Panc1 (cell line): Measurements from ENCODE around the gene TBX2.

ENCODE experiments used
- CTCF ChIP-seq: fragments of 450-650 bp; IDR thresholded peaks from 2 replicates; pipeline ENCODE4 v1.5.1; 2017; ENCODE audit warnings: mild to moderate bottlenecking
- POLR2AphosphoS5 ChIP-seq: IDR thresholded peaks from 2 replicates; pipeline ENCODE4 v1.6.1; 2012; ENCODE audit warnings: mild to moderate bottlenecking, low read depth, low read length, moderate library complexity
- SIN3A ChIP-seq: IDR thresholded peaks from 2 replicates; pipeline ENCODE4 v1.6.1; 2012; ENCODE audit warnings: low read depth, mild to moderate bottlenecking, low read length, moderate library complexity, borderline replicate concordance; ENCODE audit not compliant: insufficient read depth
- TCF7L2 ChIP-seq: IDR thresholded peaks from 2 replicates; pipeline ENCODE4 v1.6.1; 2011; ENCODE audit warnings: mild to moderate bottlenecking, low read depth, low read length, inconsistent platforms
- TF ChIP-seq, protein P1 (sequence below), 2 experiments: IDR thresholded peaks; 2 replicates each; pipeline ENCODE4 v1.6.1; 2011 to 2012; ENCODE audit warnings: low read depth in 2 of 2, control low read depth in 1 of 2, low read length in 1 of 2, mild to moderate bottlenecking in 1 of 2, moderate library complexity in 1 of 2; ENCODE audit not compliant: insufficient read depth in 1 of 2

- peak; percentile 83 for TF ChIP-seq CTCF
- TF ChIP-seq POLR2AphosphoS5, result no peak; the same call in 1 of the 2 replicates
- TF ChIP-seq, protein P1, sequence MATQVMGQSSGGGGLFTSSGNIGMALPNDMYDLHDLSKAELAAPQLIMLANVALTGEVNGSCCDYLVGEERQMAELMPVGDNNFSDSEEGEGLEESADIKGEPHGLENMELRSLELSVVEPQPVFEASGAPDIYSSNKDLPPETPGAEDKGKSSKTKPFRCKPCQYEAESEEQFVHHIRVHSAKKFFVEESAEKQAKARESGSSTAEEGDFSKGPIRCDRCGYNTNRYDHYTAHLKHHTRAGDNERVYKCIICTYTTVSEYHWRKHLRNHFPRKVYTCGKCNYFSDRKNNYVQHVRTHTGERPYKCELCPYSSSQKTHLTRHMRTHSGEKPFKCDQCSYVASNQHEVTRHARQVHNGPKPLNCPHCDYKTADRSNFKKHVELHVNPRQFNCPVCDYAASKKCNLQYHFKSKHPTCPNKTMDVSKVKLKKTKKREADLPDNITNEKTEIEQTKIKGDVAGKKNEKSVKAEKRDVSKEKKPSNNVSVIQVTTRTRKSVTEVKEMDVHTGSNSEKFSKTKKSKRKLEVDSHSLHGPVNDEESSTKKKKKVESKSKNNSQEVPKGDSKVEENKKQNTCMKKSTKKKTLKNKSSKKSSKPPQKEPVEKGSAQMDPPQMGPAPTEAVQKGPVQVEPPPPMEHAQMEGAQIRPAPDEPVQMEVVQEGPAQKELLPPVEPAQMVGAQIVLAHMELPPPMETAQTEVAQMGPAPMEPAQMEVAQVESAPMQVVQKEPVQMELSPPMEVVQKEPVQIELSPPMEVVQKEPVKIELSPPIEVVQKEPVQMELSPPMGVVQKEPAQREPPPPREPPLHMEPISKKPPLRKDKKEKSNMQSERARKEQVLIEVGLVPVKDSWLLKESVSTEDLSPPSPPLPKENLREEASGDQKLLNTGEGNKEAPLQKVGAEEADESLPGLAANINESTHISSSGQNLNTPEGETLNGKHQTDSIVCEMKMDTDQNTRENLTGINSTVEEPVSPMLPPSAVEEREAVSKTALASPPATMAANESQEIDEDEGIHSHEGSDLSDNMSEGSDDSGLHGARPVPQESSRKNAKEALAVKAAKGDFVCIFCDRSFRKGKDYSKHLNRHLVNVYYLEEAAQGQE (IDR thresholded peaks at IDR 0.05; ENCODE audit: insufficient read depth in 1 of 2, low read depth in 2 of 2, low read length in 1 of 2), result no peak
- TF ChIP-seq SIN3A, result no peak
- TF ChIP-seq TCF7L2, result no peak
Observed at GRCh38 chr17:61409301-61410112, 9.9 kb downstream of the TBX2 start.
